Measurements from ENCODE around the gene TMEM131L. TPM values are rescaled to one million over a fixed set of nuclear protein-coding genes. Genes with fewer than 3 reads are reported as not detected.
A peak's percentile ranks its signal among the peaks of the same experiment; 100 is the strongest.
"Not testable (repeated sequence)": the region's sequence is repeated elsewhere in the genome, so short reads cannot be mapped to it uniquely, and the experiment has no call there.

The TMEM131L gene
- total and polyA plus RNA-seq, 7 donors, result 0.60 to 27.2 (median 12.1) TPM

GRCh38 chr4:153467897-153468262, 1.7 kb downstream of the TMEM131L start:
- Histone ChIP-seq H3K4me3 (peak overlapping the region; percentile 9 to 98 (median 84)), H3K9me3 (no peaks in the 10 kb centered on the region), H3K27me3 (no peaks in the 10 kb centered on the region), H3K27ac (peak overlapping the region in 3 of 4 donors; percentile 36 to 89 (median 87)), H3K4me1 (peaks cover 0 to 66% (median 44%) of the 10 kb centered on the region in 4 donors), H3K36me3 (no peaks in the 10 kb centered on the region)
- intact Hi-C loops (cut with DNase I), result loop anchor here (5.0 to 10.0 kb wide), 3 partner anchors 36 to 343 kb away; no protein-coding TSS in a partner anchor
- DNase-seq, result no peak
- no peak for TF ChIP-seq EP300 (IDR thresholded peaks at IDR 0.05)
- no peak for TF ChIP-seq POLR2AphosphoS5 (IDR thresholded peaks at IDR 0.05)
- no peak for TF ChIP-seq POLR2A (IDR thresholded peaks at IDR 0.05)
- TF ChIP-seq, protein P1, sequence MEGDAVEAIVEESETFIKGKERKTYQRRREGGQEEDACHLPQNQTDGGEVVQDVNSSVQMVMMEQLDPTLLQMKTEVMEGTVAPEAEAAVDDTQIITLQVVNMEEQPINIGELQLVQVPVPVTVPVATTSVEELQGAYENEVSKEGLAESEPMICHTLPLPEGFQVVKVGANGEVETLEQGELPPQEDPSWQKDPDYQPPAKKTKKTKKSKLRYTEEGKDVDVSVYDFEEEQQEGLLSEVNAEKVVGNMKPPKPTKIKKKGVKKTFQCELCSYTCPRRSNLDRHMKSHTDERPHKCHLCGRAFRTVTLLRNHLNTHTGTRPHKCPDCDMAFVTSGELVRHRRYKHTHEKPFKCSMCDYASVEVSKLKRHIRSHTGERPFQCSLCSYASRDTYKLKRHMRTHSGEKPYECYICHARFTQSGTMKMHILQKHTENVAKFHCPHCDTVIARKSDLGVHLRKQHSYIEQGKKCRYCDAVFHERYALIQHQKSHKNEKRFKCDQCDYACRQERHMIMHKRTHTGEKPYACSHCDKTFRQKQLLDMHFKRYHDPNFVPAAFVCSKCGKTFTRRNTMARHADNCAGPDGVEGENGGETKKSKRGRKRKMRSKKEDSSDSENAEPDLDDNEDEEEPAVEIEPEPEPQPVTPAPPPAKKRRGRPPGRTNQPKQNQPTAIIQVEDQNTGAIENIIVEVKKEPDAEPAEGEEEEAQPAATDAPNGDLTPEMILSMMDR (IDR thresholded peaks at IDR 0.05), result no peak
- WGBS, 2 donors, result 16 to 40% methylated on average over 4 of the region's 4 CpGs

DNA sequence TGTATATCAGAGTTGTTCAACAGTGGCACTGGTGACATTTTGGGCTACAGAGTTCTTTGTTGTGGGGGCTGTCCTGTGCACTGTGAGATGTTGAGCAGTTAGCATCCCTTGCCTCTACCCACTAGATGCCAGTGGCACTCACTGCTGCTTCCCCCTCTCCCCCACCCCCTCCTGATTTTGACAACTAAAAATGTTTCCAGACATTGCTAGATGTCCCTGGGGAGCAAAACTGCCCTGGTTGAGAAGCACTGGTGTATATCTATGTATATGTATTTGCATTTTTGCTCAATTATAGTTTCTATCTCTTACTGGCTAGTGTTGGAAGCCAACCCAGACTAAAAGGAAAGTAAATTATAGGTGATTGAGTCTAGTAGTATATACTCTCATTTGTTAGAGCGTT, 2.4 kb downstream of the TMEM131L start:
- no peak for DNase-seq
- Histone ChIP-seq H3K27ac (peak overlapping the region in 2 of 4 donors; percentile 36 to 89), H3K27me3 (no peaks in the 10 kb centered on the region), H3K36me3 (no peaks in the 10 kb centered on the region), H3K9me3 (no peaks in the 10 kb centered on the region), H3K4me3 (peak overlapping the region in 3 of 4 donors; percentile 10 to 98 (median 80)), H3K4me1 (peaks cover 0 to 66% (median 44%) of the 10 kb centered on the region in 4 donors)
- 34 to 71% methylated on average over 1 of the region's 1 CpG for WGBS, 2 donors
- intact Hi-C loops (cut with DNase I), result loop anchor here (5.0 to 10.0 kb wide), 3 partner anchors 36 to 344 kb away; no protein-coding TSS in a partner anchor
- TF ChIP-seq POLR2A (IDR thresholded peaks at IDR 0.05) (no peak), POLR2AphosphoS5 (IDR thresholded peaks at IDR 0.05) (no peak), EP300 (IDR thresholded peaks at IDR 0.05) (no peak)
- TF ChIP-seq, protein P1 (IDR thresholded peaks at IDR 0.05), result no peak

GRCh38 chr4:153469031-153469430, 2.9 kb downstream of the TMEM131L start:
- Histone ChIP-seq H3K4me3 (peak overlapping the region in 2 of 4 donors; percentile 80 to 98), H3K36me3 (peaks cover 0 to 2% (median 0%) of the 10 kb centered on the region in 4 donors), H3K27me3 (no peaks in the 10 kb centered on the region), H3K27ac (peak overlapping the region in 2 of 4 donors; percentile 36 to 89), H3K9me3 (no peaks in the 10 kb centered on the region), H3K4me1 (peaks cover 0 to 63% (median 44%) of the 10 kb centered on the region in 4 donors)
- TF ChIP-seq POLR2A (IDR thresholded peaks at IDR 0.05) (no peak), POLR2AphosphoS5 (IDR thresholded peaks at IDR 0.05) (no peak), EP300 (IDR thresholded peaks at IDR 0.05) (no peak)
- TF ChIP-seq, protein P1 (IDR thresholded peaks at IDR 0.05), result no peak
- WGBS, 2 donors, result 32 to 54% methylated on average over 2 of the region's 2 CpGs
- no peak for DNase-seq
- intact Hi-C loops (cut with DNase I), result loop anchor here (5.0 to 10.0 kb wide), 3 partner anchors 37 to 344 kb away; no protein-coding TSS in a partner anchor

DNA sequence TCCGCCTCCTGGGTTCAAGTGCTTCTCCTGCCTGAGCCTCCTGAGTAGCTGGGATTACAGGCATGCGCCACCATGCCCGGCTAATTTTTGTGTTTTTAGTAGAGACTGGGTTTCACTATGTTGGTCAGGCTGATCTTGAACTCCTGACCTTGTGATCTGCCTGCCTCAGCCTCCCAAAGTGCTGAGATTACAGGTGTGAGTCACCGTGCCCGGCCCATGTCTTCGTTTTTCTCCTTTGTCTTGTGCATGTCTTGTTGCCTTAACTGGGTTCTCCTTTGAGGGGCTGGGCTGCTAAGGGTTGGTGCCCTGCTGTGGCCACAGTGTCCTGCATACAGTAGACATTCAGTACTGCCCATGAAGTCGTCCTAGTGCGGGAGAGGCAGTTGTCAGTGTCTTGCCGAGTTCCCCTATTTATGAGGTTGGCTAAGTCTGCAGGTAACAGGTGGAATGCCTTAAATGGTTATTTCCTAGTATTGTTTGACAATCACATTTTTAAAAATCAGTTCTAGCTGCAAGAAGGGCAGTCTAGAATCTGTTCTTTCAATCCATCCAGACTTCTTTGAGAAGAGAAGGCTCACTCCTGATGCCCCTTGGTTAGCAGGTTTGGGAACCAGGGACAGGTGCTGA, 5.0 kb downstream of the TMEM131L start:
- 64 to 77% methylated on average over 9 of the region's 9 CpGs for WGBS, 2 donors
- H3K27me3 ChIP-seq; H3K4me3 ChIP-seq; H3K9me3 ChIP-seq; H3K27ac ChIP-seq; DNase-seq; intact Hi-C loops (cut with DNase I): not testable (repeated sequence)
- Histone ChIP-seq H3K36me3 (peaks cover 0 to 18% (median 5%) of the 10 kb centered on the region in 4 donors), H3K4me1 (peaks cover 0 to 44% (median 30%) of the 10 kb centered on the region in 4 donors)

- Histone ChIP-seq H3K9me3 (no peaks in the 10 kb centered on the region), H3K36me3 (peaks cover 0 to 18% (median 5%) of the 10 kb centered on the region in 4 donors), H3K4me1 (peaks cover 0 to 44% (median 30%) of the 10 kb centered on the region in 4 donors), H3K27me3 (no peaks in the 10 kb centered on the region), H3K27ac (no peak overlapping the region), H3K4me3 (no peak overlapping the region)
- intact Hi-C loops (cut with DNase I), result no loop called here
- no peak for TF ChIP-seq POLR2AphosphoS5 (IDR thresholded peaks at IDR 0.05)
- TF ChIP-seq, protein P1 (IDR thresholded peaks at IDR 0.05), result no peak
- TF ChIP-seq POLR2A (IDR thresholded peaks at IDR 0.05), result no peak
- no peak for TF ChIP-seq EP300 (IDR thresholded peaks at IDR 0.05)
- 45 to 57% methylated on average over 5 of the region's 5 CpGs for WGBS, 2 donors
- DNase-seq, result no peak
Measured at GRCh38 chr4:153471698-153472093, 5.5 kb downstream of the TMEM131L start.
